OCI-LY7 (cell line): ENCODE measurements around the gene POC1A. TPM values are rescaled to one million over a fixed set of nuclear protein-coding genes. Genes with fewer than 3 reads are reported as not detected.
A peak's percentile ranks its signal among the peaks of the same experiment; 100 is the strongest.

Experiments
- Bru-seq: library from RNA; stranded (reverse); fragments of 400-500 nt; gene quantifications from one replicate; lab custom pipeline; 2021; lab: Mats Ljungman, UMichigan
- BruChase-seq, 2 experiments: library from RNA; stranded (reverse); fragments of 400-500 nt; gene quantifications; one replicate each; lab custom pipeline; 2021; lab: Mats Ljungman, UMichigan
- BruUV-seq: library from RNA; stranded (reverse); fragments of 400-500 nt; replicated peaks from 2 replicates; lab custom pipeline; 2021; lab: Mats Ljungman, UMichigan
- CTCF ChIA-PET: fragments of 300-600 bp; sonication (Branson Sonifier 250); formaldehyde crosslinking; loops from one replicate; lab custom pipeline; 2022; ENCODE audit warnings: antibody characterized with exemption; ENCODE audit not compliant: unreplicated experiment; lab: Charles Lee
- POLR2A ChIA-PET: fragments of 300-600 bp; sonication (Branson Sonifier 250); formaldehyde crosslinking; loops from one replicate; lab custom pipeline; 2022; ENCODE audit warnings: antibody characterized with exemption; lab: Charles Lee
- DNase-seq: peaks from one replicate; pipeline ENCODE4 v3.0.0-alpha.2; 2015; ENCODE audit warnings: low spot score
- H2AFZ ChIP-seq: fragments of 200-600 bp; sonication (generic), shearing (Covaris generic); 2 replicates; pipeline ENCODE4 v1.6.1; 2014; ENCODE audit warnings: mild to moderate bottlenecking, antibody characterized with exemption, low read length, moderate library complexity
- H3K27ac ChIP-seq: fragments of 200-600 bp; sonication (generic); 2 replicates; pipeline ENCODE4 v1.5.1; 2014; ENCODE audit warnings: mixed run types, low read depth, mild to moderate bottlenecking, moderate library complexity, low read length, inconsistent platforms; ENCODE audit not compliant: poor library complexity, severe bottlenecking
- H3K36me3 ChIP-seq: fragments of 200-600 bp; sonication (generic); 2 replicates; pipeline ENCODE4 v1.6.1; 2014; ENCODE audit warnings: mild to moderate bottlenecking, antibody characterized with exemption, low read length, moderate library complexity, mixed read lengths; ENCODE audit not compliant: insufficient read depth
- H3K4me1 ChIP-seq: fragments of 200-600 bp; sonication (generic); 2 replicates; pipeline ENCODE4 v1.5.1; 2014; ENCODE audit warnings: mild to moderate bottlenecking, low read length; ENCODE audit not compliant: insufficient read depth, poor library complexity, severe bottlenecking
- H3K4me2 ChIP-seq: fragments of 200-600 bp; sonication (generic); 2 replicates; pipeline ENCODE4 v1.6.1; 2014; ENCODE audit warnings: mild to moderate bottlenecking, low read length
- H3K4me3 ChIP-seq: fragments of 200-600 bp; sonication (generic); 2 replicates; pipeline ENCODE4 v1.5.1; 2014; ENCODE audit warnings: mild to moderate bottlenecking, low read depth, low read length; ENCODE audit not compliant: poor library complexity, severe bottlenecking
- H3K79me2 ChIP-seq: fragments of 200-600 bp; sonication (generic); 2 replicates; pipeline ENCODE4 v1.6.1; 2016; ENCODE audit warnings: low read depth, mild to moderate bottlenecking, low read length, moderate library complexity, mixed read lengths; ENCODE audit not compliant: insufficient read depth
- H3K9me2 ChIP-seq: fragments of 200-600 bp; sonication (generic); 2 replicates; pipeline ENCODE4 v1.6.1; 2016; ENCODE audit warnings: mild to moderate bottlenecking, low read length, mixed read lengths; ENCODE audit not compliant: insufficient read depth
- H3K9me3 ChIP-seq: fragments of 200-600 bp; sonication (generic); 2 replicates; pipeline ENCODE4 v1.6.1; 2014; ENCODE audit warnings: mild to moderate bottlenecking, mixed run types, low read length, mixed read lengths
- H4K20me1 ChIP-seq: fragments of 200-600 bp; sonication (generic); 2 replicates; pipeline ENCODE4 v1.6.1; 2014; ENCODE audit warnings: mild to moderate bottlenecking, antibody characterized with exemption, low read length, moderate library complexity, mixed read lengths; ENCODE audit not compliant: insufficient read depth
- CTCF ChIP-seq: fragments of 200-600 bp; sonication (generic); conservative IDR thresholded peaks from 2 replicates; pipeline ENCODE4 v1.5.1; 2014; ENCODE audit warnings: mild to moderate bottlenecking, antibody characterized with exemption, low read length, moderate library complexity, mixed read lengths
- EZH2phosphoT487 ChIP-seq: fragments of 200-600 bp; sonication (generic); IDR thresholded peaks from 2 replicates; pipeline ENCODE4 v1.6.1; 2018; ENCODE audit warnings: low read depth, borderline replicate concordance, mild to moderate bottlenecking, mixed run types, antibody characterized with exemption, low read length, moderate library complexity, mixed read lengths
- intact Hi-C: fragments of 100-400 bp; cut with micrococcal nuclease; formaldehyde crosslinking; loops from one replicate; pipeline ENCODE4 v1.10.0; 2022; ENCODE audit not compliant: unreplicated experiment
- long read RNA-seq: library from polyadenylated mRNA; stranded (forward); transcript quantifications from one replicate; pipeline ENCODE4 v2.0.0, GENCODE V29; 2022
- total RNA-seq, 2 experiments: library from RNA; depleted of rRNA in 1 of 2; stranded (reverse); fragments of >200 nt in 1 of 2; shearing (Covaris generic) in 1 of 2; gene quantifications; 2 replicates each; pipeline ENCODE4 v1.2.3, GENCODE V29; 2014 to 2022

POC1A gene
- total RNA-seq (2014; rRNA removed; shearing (Covaris generic)) (34.5 and 40.0 TPM in 2 replicates), total RNA-seq (2022) (41.0 and 46.2 TPM in 2 replicates), Bru-seq, nascent RNA (percentile 70 among the genes with signal in this experiment), BruChase-seq, experiment 1, labeled RNA remaining after a 6-hour chase (percentile 78 among the genes with signal in this experiment), BruChase-seq, experiment 2, labeled RNA remaining after a 2-hour chase (percentile 71 among the genes with signal in this experiment)
- long read RNA-seq, transcript POC1A-202 (10 exons, 1,999 nt): minor isoform, 8 of 85 reads
- long read RNA-seq, transcript POC1A-203 (11 exons, 1,760 nt): minor isoform, 5 of 85 reads
- long read RNA-seq, transcript POC1A-201 (11 exons, 1,898 nt): major isoform, 34 of 85 reads
- long read RNA-seq, partial matches to known transcripts: 3 of 85 reads
- long read RNA-seq, other reads (novel, unspliced or antisense): 35 of 85 reads

GRCh38 chr3:52154135-52155094 is at the start of gene POC1A:
Gene POC1A, minus strand, starts transcription at chr3:52154423. Its CDS starts 51 bp downstream, at chr3:52154372.
- intact Hi-C loops: loop anchor here (1.0 to 5.0 kb wide), 4 partner anchors 44 to 183 kb away; partner anchors contain the start of genes ALAS1, DUSP7 and TLR9
- no TSS peak for BruUV-seq
- ChIA-PET POLR2A (interaction anchor here (0.6 to 1.2 kb wide), 5 partner anchors 30 to 543 kb away, joined by 3 to 4 read pairs (median 4); partner anchors contain the start of gene DUSP7), CTCF (interaction anchor here (0.6 to 0.7 kb wide), 2 partner anchors 15 to 71 kb away, joined by 3 to 4 read pairs; partner anchors contain the start of gene TLR9)
- peaks cover 9% of the 10 kb centered on the region for H3K4me1 ChIP-seq
- H3K9me2 ChIP-seq: no peaks in the 10 kb centered on the region
- H3K4me3 ChIP-seq: peak within 1 kb of the TSS; percentile 93
- no peak for TF ChIP-seq EZH2phosphoT487
- TF ChIP-seq CTCF: no peak
- no peaks in the 10 kb centered on the region for H3K9me3 ChIP-seq
- H3K79me2 ChIP-seq: peaks cover 17% of the 10 kb centered on the region; the same call in 1 of the 2 replicates
- peak within 1 kb of the TSS; percentile 67 for H2AFZ ChIP-seq
- peak within 1 kb of the TSS; percentile 92 for H3K4me2 ChIP-seq
- peak; percentile 94 for DNase-seq
- H4K20me1 ChIP-seq: no peaks in the 10 kb centered on the region
- peaks cover 23% of the 10 kb centered on the region; the same call in 1 of the 2 replicates for H3K36me3 ChIP-seq
- H3K27ac ChIP-seq: peak within 1 kb of the TSS; percentile 64

GRCh38 chr3:52203701-52204100 is 49.5 kb upstream of the POC1A start:
- TF ChIP-seq EZH2phosphoT487 (no peak), CTCF (no peak)
- H3K9me3 ChIP-seq: no peaks in the 10 kb centered on the region
- no peak overlapping the region for H3K27ac ChIP-seq
- intact Hi-C loops: no loop called here
- peaks cover 90% of the 10 kb centered on the region for H3K36me3 ChIP-seq
- no peak overlapping the region for H3K4me3 ChIP-seq
- H2AFZ ChIP-seq: no peak overlapping the region
- no peak overlapping the region for H3K4me2 ChIP-seq
- ChIA-PET CTCF (no interaction called here), POLR2A (interaction anchor here (0.7 to 3.2 kb wide), 2 partner anchors 21 to 157 kb away, joined by 3 to 16 read pairs; partner anchors contain the start of gene TLR9)
- no peaks in the 10 kb centered on the region for H4K20me1 ChIP-seq
- H3K79me2 ChIP-seq: peaks cover 10% of the 10 kb centered on the region; the same call in 1 of the 2 replicates
- no peaks in the 10 kb centered on the region for H3K9me2 ChIP-seq
- H3K4me1 ChIP-seq: peaks cover 21% of the 10 kb centered on the region
- BruUV-seq: no TSS peak
- no peak for DNase-seq
